ENCODE results near the gene FAM20C. TPM values are rescaled to one million over a fixed set of nuclear protein-coding genes. Genes with fewer than 3 reads are reported as not detected.
A peak's percentile ranks its signal among the peaks of the same experiment; 100 is the strongest.
"Not testable (repeated sequence)": the region's sequence is repeated elsewhere in the genome, so short reads cannot be mapped to it uniquely, and the experiment has no call there.

The FAM20C gene
- total RNA-seq, 1 donor from 2014 or later: 57.0 TPM

GRCh38 chr7:170551-171363 lies 21.6 kb upstream of the FAM20C start:
- intact Hi-C loops (cut with DNase I): no loop called here
- DNase-seq (ENCODE audit: low spot score): no peak
- ATAC-seq: no peak

GRCh38 chr7:171364-171904 lies 20.9 kb upstream of the FAM20C start:
- DNase-seq (ENCODE audit: low spot score): no peak
- intact Hi-C loops (cut with DNase I): no loop called here
- no peak for ATAC-seq

GRCh38 chr7:171912-172515 lies 20.4 kb upstream of the FAM20C start:
- DNase-seq (ENCODE audit: low spot score): no peak
- intact Hi-C loops (cut with DNase I): no loop called here
- no peak for ATAC-seq

- intact Hi-C loops (cut with DNase I): no loop called here
- no peak for ATAC-seq
Measured at GRCh38 chr7:173209-173918, 19.0 kb upstream of the FAM20C start.

GRCh38 chr7:174716-175115 lies 17.7 kb upstream of the FAM20C start:
- intact Hi-C loops (cut with DNase I): no loop called here
- ATAC-seq: no peak

More at GRCh38 chr7:173209-173918, 19.0 kb upstream of the FAM20C start:
- no peak for DNase-seq (ENCODE audit: low spot score)

GRCh38 chr7:175955-176354 lies 16.4 kb upstream of the FAM20C start:
- ATAC-seq (no peak), DNase-seq (ENCODE audit: low spot score) (no peak)
- intact Hi-C loops (cut with DNase I): no loop called here

More at GRCh38 chr7:174716-175115, 17.7 kb upstream of the FAM20C start:
- no peak for DNase-seq (ENCODE audit: low spot score)

- no peak for DNase-seq (ENCODE audit: low spot score)
- intact Hi-C loops (cut with DNase I): no loop called here
- ATAC-seq: no peak
Measured at GRCh38 chr7:176381-176780, 16.0 kb upstream of the FAM20C start.

GRCh38 chr7:176786-177459 lies 15.4 kb upstream of the FAM20C start:
- DNase-seq (ENCODE audit: low spot score) (no peak), ATAC-seq (no peak)
- intact Hi-C loops (cut with DNase I): no loop called here

- no peak for ATAC-seq
- DNase-seq (ENCODE audit: low spot score): no peak
- intact Hi-C loops (cut with DNase I): no loop called here
Measured at GRCh38 chr7:178444-178843, 13.9 kb upstream of the FAM20C start.

GRCh38 chr7:179209-179681 lies 13.1 kb upstream of the FAM20C start:
- intact Hi-C loops (cut with DNase I): no loop called here
- ATAC-seq: peak; percentile 77
- DNase-seq (ENCODE audit: low spot score): no peak

- no peak for ATAC-seq
- intact Hi-C loops (cut with DNase I): no loop called here
- no peak for DNase-seq (ENCODE audit: low spot score)
Measured at GRCh38 chr7:179948-180694, 12.2 kb upstream of the FAM20C start.

GRCh38 chr7:181738-182137 lies 10.6 kb upstream of the FAM20C start:
- DNase-seq (ENCODE audit: low spot score) (no peak), ATAC-seq (no peak)
- intact Hi-C loops (cut with DNase I): no loop called here

- DNase-seq (ENCODE audit: low spot score); intact Hi-C loops (cut with DNase I); ATAC-seq: not testable (repeated sequence)
Measured at GRCh38 chr7:182502-182901, 9.9 kb upstream of the FAM20C start.

- no peak for ATAC-seq
- intact Hi-C loops (cut with DNase I): no loop called here
- no peak for DNase-seq (ENCODE audit: low spot score)
Measured at GRCh38 chr7:183496-184292, 8.7 kb upstream of the FAM20C start.

GRCh38 chr7:184294-185264 lies 7.8 kb upstream of the FAM20C start:
- DNase-seq (ENCODE audit: low spot score) (no peak), ATAC-seq (peak; percentile 26)
- intact Hi-C loops (cut with DNase I): no loop called here

- ATAC-seq (no peak), DNase-seq (ENCODE audit: low spot score) (no peak)
- intact Hi-C loops (cut with DNase I): no loop called here
Measured at GRCh38 chr7:186516-187113, 5.8 kb upstream of the FAM20C start.

All from sciatic nerve (tissue), 2 donors.